Kidney glomerular epithelial cell (primary cell): ENCODE data around the gene UROC1.

ENCODE experiments used
- DNase-seq: peaks from one replicate; lab custom pipeline; 2025; lab: John Stamatoyannopoulos, UW

Gene UROC1

DNA sequence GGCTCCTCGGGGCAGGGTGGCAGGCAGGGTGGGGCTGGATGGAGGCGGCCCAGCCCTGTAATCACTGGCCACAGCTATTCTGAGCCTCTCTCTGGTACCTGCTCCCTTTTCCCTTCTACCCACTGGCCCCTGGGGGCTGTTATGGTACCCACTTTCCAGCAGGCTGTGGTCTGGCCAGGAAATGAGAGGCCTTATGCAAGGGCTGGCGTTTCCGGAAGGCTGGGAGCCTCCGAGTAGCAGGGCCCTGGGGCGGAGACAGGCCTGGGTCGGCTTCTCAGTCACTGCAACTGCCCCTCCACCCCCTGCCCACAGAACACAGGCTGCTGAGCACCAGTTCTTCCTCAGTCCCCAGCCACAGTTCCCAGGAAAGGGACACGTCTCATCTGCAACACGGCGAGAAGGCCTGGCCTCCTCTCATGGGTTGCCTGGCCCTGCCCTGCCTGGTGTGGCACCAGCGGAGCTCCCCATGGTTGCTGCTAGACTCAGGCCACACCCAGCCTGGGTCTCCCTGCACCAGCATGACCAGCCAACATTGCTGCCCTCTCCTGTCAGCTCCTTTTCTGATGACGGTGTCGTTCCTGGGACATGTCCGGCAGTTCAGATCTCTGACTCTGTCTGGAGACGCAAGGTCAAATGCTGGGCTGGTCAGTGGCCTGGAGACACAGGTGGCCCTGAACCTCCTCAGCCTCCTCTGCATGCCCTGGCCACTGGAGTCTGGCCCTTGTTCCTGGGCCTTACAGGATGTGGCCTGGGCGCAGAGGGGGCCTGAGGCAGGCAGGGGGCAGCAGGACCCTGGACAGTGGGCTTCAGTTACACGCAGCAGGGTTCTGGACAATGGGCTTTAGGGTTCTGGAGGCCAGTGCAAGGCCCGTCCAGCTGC is 12.8 kb upstream of the UROC1 start:
- no peak for DNase-seq

DNA sequence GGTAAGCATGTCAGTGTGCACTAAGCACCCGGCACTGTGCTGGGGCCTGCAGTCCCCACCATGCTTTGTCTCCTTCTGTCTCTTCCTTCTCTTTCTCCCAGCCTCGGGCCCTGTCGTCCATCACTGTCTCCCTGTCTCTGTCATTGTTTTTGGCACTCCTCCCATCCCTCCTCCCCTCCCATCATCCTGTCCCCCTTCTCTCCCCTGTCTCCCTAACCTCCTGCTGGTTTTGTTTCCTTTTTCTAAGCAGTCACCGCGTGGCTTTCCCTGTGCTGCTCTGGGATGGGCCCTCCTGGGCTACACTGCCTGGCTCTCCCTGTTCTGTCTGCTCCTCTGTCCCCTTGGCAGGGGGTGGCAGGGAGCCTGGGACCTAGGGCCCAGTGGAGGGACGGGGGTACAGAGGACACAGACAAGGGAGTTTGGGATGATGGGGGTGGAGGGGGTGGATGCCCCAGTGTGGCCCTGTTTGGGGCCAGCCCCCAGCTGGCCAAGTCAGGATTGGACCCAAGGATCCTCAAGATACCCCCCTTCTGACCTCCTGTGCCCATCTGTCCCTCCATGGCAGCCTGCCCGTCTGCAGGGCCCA is 12.1 kb upstream of the UROC1 start:
- no peak for DNase-seq

DNA sequence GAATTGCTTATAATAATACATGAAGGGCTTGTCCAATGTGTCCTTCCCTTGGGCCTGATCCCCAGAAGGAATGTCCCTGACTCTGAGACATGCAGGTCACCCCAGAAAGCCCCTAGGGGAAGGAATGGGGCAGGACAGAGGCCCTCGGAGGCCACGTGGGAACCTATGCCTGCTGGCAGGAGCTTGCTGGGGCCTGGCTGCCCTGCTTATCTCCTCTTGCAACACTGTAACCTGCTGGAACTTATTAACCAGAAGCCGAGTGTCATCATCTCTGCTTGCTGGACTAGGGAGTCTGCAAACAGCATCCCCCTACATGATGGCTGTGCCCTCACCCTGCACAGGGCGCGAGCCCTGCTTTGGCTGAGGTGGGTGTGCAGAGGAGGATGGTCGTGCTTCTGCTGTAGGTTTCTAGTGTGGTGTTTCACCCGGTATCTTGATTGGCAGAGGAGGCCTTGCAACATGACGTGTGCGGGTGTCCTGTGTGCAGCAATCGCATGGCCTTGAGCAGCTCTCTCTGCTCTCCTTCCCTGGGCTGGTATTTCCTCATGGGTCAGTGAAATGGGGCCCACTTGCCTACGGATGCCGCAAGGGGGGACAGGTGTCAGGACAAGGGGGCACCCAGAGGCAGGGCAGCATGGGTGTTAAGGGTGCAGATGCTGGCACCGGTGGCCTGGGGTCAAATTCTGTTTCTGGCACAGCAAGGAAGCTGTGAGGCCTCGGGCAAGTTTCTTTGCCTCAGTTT is 11.4 kb upstream of the UROC1 start:
- peak; percentile 51 for DNase-seq

DNA sequence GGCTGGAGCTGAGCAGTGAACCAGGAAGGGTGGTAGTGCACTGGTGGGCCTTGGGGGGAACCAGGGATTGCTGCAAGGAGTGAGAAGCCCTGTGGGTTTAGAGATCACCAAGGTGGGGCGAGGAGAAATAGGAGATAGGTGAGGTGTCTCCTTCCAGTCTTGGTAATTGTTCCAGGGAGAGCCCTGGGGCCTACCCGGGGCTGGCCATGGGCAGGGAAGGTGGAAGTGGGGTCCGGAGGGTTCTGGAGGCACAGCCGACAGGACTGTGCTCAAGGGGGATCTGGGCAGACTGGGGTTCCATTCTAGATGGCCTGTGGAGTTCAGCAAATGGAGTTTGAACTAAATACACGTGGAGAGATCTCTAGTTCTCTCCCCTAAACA is 10.8 kb upstream of the UROC1 start:
- DNase-seq, result no peak

DNA sequence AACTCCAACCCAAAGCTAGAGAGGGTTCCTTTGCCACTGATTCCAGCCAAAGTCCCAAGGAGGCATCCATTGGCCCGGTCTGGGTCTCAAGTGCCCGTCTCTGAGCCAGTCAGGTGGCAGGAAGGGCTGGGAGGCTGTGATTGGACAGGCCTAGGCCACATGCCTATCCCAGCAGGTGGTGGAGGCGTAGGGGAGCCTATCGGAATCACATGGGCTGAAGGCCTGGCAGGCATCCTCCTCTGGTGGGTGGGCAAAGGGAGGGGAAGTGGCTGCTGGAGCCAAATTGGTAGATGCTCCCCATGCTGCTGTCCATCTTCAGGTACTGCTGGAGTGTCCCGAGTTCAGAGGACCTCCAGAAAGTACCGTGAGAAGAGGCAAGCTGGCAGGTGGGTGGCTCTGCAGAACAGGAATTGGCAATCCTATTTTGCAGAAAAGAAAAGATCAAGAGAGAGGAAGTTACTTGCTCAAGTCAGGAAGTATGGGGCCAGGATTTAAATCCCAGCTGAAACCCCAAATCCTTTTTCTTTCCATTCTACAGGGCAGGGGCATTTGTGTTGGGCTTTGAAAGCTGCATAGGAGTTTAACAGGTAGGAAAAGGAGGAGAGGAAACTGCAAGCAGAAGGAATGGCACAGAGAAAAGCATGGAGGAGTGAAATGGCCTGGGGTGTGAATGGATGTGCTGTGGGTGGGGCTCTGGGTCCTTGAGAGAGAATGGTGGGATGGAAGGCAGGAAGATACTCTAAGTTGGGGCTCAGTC is 10.1 kb upstream of the UROC1 start:
- DNase-seq, result no peak

DNA sequence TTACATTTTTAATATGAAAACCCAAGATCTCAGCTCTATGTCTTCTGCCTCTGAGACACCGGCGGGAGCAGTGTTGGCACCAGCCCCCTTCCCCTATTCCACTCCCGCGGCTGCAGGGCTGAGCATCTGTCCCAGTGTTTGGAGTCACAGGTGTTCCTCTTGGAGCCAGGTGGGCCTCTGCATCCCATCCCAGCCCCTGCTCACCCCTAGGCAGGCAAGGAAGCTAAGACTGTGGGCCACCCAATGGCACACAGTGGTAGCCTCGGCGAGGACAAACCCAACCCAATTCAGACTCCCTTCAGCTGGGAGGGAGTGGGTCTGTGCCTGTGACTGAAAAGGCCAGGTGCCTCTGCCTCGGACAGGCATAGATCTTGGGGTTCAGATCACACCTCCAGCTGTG is 9.4 kb upstream of the UROC1 start:
- no peak for DNase-seq

DNA sequence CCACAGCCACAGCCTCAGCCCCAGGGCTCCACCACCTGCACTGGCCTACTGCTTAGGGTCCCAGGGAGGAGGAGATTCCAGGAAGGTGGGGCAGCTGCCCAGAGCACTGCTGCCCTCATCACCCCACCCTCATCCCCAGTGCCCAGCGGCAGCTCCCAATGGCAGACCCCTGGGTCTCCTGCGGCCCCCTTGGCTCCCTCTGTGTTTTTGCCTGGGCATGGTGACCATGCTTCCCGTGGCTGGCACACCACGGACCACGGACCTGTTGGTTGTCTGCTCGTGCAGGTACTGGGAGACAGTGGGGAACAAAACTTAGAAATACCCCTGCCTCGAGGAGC is 9.1 kb upstream of the UROC1 start:
- DNase-seq, result no peak

DNA sequence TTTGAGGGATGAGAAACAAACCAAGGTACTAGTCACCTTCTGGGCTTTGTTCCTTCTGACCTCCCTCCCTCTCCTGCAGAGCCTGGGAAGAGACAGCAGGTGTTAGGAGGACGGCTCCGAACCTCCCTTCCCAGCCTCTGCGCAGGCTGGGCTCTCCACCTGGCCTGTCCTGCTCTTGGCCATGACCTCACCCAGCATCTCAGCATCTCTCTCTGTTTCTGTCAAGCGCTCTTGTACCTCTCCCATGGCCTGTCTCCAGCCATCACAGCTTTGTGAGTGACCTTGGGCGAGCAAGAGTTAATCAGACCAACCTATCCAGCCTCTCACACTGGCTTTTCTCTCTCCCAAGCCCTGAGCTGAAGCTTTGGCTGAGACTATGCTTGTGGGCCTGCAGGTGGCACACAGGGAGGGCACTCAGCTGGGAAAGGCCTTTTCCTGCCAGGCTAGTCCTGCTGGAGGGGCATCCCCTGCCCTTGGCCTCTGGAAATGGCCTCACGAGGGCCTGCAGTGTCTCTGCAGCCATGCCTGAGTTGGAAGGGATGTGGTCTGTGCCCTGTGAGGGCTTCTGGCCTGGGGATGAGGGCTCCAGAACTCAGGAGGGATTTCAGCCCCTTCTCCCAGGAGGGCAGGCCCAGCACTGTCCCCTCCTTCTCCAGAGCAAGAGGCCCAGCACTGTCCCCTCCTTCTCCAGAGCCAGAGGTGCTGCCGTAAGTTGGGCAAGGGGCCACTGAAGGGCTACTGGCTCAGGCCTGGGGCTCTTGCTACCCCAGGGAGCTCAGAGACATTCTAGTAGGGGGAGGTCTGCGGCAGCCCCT is 8.5 kb upstream of the UROC1 start:
- no peak for DNase-seq

DNA sequence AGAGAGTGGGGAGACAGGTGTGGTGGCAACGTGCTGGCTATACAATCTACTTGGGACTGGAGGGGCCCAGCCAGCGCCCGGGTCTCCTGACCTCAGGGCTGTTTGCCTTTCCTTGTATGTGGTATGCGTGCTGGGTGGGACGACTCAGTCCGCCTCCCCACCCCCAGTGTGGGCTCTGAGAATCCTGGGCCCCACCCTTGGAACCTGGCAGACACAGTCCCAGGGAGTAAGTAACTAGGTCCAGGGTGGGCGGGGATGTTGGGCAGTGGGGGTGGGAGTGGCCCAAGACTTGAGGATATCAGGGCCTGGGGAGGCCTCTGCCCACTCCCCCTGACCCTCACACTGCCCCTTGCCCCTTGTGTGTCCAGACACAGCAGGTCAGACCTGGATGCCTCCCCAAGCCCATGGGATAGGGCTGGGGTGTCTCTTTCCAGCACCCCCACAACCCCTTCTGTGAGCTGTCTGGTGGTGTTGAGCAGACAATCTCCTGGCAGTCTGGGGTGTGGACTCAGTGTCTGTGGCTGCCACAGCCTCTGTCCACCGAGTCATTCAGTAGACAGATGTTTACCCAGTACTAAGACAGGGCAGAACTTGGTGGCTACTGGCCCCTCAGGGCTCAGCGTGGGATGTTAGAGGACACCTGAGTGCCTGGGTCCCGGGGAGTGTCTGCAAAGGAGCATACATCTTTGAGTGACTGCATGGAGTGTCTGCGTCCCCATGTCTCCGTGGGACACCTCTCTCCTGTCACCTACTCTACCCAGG is 7.7 kb upstream of the UROC1 start:
- DNase-seq, result no peak

DNA sequence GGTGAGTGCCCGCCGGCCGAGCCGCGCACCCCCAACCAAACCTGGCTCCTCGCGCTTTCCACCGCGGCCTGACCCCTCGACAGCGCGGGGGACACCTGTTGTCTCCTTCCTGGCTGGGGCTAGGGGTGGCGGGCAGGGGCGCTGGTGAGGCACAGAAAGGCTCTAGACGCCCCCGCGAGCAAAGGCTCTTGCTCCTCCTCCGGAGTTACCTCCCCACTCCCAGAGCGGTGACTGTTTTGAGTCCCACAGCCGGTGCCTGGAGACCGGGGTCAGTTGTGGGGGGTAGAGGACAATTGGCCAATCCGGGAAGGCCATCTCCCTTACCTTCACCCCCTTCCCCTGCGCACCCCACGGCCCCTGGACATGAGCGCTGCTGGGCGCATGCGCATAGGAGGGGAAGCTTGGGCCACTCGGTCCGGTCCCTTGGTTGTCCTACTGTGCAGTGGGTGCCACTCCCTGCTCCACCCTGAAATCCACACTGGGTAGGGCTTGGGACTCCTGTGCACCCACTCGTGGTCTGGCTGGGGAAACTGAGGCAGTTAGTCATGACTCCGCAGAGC is 6.9 kb upstream of the UROC1 start:
- no peak for DNase-seq

DNA sequence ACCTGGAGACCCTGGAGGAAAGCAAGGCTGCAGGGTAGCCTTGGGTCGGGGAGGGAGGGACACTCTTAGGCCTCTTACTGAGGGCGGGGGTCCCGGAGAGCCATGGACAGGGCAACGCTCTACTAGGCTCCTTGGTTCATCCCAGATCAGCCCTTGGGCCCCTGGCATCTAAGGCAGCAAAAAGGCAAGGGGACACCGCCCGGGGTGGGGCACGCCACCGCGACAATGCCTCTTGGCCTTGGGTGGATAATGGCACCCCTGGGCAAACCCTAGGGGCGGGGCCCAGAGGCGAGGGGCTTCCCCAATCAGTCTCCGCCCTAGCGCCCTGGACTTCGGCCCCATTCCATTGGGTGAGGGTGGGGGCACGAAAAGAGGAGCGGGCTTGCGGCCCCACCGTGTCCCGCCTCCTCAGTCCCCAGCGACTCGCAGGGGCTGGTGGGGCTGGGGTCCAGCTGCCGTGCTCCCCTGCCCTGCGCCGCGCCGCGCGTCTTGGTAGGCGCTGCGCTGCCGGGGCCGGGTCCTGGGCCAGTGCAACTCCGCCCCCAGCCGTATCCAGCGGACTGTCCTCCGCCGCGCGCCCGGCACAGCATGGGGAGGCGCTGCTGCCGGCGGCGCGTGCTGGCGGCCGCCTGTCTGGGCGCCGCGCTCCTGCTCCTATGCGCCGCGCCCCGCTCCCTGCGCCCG is 6.3 kb upstream of the UROC1 start, which contains the start of gene CHST13:
CHST13 (plus strand) TSS at position 411 of the 684 bp plus-strand sequence; CDS start at position 589, 178 bp downstream.
- no peak for DNase-seq

DNA sequence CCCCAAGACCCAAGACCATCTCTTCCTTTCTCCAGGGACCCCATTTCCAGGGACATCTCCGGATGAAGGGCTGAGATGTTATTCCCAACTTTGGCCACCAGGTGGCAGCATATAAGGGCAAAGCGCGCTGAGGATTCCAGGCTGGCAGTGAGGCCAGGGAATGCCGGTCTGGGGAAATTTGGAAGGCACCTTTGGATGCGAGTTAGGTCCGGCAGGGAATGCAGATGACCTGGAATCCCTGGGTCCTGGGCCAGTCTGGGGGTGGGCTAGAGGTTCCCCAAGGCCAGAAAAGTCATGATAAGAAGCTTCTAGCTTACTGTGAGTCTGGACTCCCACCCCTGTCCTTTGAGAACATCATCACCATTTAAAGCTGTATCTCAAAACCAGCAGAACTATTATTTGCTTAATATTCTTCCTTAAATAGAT is 4.8 kb upstream of the UROC1 start:
- DNase-seq, result peak; percentile 6

DNA sequence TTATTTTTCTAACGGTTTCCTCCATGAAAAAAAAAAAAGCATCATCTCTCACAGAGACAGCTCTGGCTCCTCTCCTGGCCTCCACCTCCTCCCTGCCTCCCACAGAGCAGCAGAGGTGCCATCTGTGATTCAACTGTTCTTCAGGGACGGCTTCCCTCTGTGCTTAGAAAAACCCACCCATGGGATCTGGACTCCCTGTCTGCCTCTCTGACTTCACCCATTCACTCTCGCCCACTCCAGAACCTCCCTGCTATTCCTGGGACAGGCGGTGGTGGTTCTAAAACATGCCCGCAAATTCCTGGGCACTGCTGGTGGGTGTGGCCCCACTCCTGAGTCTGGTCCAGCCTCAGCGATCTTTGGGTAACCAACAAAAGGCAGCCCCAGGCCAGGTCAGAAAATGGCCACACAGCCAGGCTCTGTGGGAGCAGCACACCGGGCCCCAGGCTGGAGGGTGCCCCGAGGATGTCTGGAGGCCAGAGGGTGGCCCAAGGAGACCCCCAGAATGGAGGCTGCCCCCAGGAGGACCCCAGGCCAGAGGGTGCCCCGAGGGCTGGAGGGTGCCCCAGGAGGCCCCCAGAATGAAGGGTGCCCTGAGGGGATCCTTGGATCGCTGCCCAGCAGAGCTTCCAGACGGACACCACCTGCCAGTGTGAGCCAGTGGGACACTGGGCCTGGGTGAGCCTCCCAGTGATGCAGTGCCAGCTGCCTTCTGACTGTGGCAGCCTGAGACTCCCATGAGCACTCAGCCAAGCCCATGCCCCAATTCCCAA is 3.7 kb upstream of the UROC1 start:
- DNase-seq, result no peak

DNA sequence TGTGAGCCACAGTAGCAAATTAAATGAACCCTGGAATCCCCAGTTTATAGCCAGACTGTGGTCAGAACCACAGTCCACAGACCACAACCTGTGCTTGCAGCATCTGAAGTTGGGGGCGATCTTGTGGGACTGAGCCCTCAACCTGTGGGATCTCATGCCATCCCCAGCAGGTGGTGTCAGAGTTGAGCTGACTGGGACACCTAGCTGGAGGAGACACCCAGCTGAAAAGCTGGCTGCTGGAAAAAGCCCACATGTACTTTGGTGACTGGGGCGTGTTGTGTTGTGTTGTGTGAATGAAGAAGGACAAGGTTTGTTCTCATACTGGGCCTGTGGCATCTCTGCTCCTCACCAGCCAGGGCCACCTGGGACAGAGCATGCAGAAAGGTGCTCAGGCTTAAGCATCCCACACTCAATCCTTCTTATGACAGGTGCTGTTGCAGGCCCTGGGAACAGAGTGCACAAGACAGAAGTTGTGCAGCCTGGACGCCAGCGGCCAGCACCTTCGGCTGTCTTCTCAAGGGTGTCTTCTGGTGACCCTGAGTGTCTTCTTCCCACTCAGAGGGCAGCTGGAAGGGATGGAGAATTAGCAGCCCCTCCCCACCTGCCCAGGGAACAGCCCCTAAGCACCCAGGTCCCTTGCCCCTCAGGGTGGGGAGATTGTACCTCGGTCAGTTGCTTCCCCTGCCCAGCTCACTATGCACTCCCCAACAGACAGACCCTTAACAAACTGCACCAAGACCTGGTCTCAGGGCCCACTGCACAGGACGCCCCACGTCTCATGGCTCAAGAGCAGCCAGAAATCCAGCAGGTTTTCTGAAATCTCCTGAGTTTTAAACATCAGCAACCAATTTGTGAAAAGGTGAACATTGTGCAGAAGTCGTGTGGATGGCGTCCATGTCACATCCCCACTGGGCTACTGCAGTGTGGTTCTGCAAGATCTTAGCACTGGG is 2.2 kb upstream of the UROC1 start:
- DNase-seq, result no peak

DNA sequence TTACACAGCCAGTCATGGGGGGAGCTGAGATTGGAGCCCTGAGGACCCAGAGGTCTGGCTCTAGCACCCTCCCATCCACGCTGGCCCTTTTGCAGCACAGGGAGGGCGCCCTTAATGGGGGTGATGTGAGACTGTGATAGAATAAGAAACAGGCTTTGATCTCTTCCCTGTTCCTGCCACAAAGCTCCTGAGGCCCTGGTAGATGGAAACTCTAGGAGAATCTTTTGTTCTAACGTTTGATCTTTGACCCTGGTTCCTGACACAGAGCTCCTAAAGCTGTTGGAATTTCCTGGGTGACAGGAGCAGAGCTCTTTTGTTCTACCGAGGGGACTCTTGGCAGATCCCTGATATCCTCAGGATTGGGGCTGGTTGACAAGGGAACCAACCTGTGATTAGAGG is 1.2 kb upstream of the UROC1 start:
- DNase-seq, result no peak

DNA sequence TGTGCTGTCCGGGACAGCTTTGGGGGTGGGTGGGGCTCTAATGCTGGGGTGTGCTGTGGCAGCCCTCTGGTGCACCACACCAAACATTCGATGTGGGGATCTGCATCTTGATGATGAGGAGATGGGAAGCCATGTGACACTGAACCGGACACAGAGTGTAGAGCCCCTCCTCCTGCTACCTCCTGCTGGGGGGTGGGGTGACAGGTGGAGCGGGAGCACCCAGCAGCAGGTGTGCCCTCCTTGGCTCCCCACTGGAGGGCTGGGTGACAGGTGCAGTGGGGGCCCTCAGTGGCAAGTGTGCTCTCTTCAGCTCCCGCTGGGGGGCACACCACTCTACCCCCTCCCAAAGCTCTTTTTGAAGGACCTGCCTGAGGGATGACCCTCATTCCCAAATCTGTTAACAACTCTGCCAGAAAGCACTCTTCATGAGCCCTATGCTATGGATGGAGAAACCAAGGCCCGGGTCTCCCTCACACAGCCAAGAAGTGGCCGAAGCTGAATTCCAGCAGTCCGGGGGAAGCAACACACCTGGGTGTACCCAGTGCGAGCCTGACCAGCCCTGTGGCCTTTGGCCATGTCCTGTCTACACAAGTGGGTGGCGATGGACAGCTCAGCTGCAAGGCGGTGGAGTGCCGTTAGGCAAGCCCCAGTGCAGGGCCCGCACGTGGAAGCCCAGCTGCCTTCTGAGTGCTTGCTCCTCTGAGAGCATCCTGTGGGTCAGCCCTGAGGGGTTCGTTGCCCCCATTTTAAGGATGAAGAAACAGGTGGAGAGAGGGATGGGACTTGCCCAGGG is 609 bp upstream of the UROC1 start:
- DNase-seq, result no peak

DNA sequence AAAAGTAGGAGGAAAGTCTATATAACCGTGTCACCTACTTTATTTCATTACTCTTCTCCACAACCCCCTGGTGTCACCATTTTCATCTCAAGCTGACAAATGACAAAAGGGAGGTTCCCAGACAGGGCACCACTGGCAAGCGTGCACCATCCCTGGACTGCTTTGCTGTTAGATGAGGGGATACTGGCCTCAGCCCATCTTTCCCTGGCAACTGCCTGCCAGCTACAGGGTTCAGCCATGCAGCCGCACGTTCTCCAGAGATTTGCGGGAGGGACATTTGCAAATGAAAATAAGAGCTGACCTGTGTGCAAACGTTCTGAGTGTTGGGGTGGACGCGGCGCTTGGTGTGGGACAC is 660 bp downstream of the UROC1 start:
- no peak for DNase-seq
